Kidney (tissue), 14 donors: ENCODE measurements around the gene KCNA3. TPM values are rescaled to one million over a fixed set of nuclear protein-coding genes. Genes with fewer than 3 reads are reported as not detected.

Experiments used
- DNase-seq, 5 donors: peaks; one replicate each; pipeline ENCODE4 v3.0.0-alpha.2; 2013 to 2020
- FAIRE-seq: peaks from 2 replicates; lab custom pipeline; 2012; peaks lifted over from hg19 to GRCh38; lab: Jason Lieb, UNC
- H3K27ac ChIP-seq, 2 donors: one replicate each; pipeline ENCODE4 v1.7.0; 2013; ENCODE audit warnings: low read depth in 2 of 2, low read length in 2 of 2, inconsistent platforms in 1 of 2
- H3K27me3 ChIP-seq: one replicate; pipeline ENCODE4 v1.7.1; 2013; ENCODE audit warnings: low read length, inconsistent platforms; ENCODE audit not compliant: control insufficient read depth, insufficient read depth
- H3K36me3 ChIP-seq, 3 donors: one replicate each; pipeline versions ENCODE4 v1.7.0 to v1.7.1; 2013; ENCODE audit warnings: low read length in 3 of 3, control low read depth in 1 of 3, inconsistent platforms in 1 of 3; ENCODE audit not compliant: insufficient read depth in 3 of 3, control insufficient read depth in 2 of 3
- H3K4me1 ChIP-seq, 3 donors: one replicate each; pipeline versions ENCODE4 v1.7.0 to v1.7.1; 2013; ENCODE audit warnings: low read length in 3 of 3, inconsistent platforms in 1 of 3, low read depth in 1 of 3; ENCODE audit not compliant: control insufficient read depth in 2 of 3, insufficient read depth in 2 of 3
- H3K4me3 ChIP-seq, 3 donors: one replicate each; pipeline versions ENCODE4 v1.7.0 to v1.8.1; 2013; ENCODE audit warnings: low read length in 3 of 3, control low read depth in 1 of 3, inconsistent platforms in 1 of 3
- H3K9ac ChIP-seq, 3 donors: one replicate each; pipeline versions ENCODE4 v1.7.0 to v1.7.1; 2013; ENCODE audit warnings: low read length in 3 of 3, control low read depth in 1 of 3, inconsistent platforms in 1 of 3
- H3K9me3 ChIP-seq, 3 donors: one replicate each; pipeline versions ENCODE4 v1.7.0 to v1.7.1; 2013; ENCODE audit warnings: low read length in 3 of 3, control low read depth in 1 of 3, inconsistent platforms in 1 of 3; ENCODE audit not compliant: control insufficient read depth in 2 of 3, insufficient read depth in 1 of 3
- CTCF ChIP-seq: IDR thresholded peaks from 3 replicates; pipeline ENCODE4 v1.5.1; 2012; ENCODE audit warnings: mild to moderate bottlenecking, moderate library complexity, borderline replicate concordance; ENCODE audit not compliant: insufficient read depth; ENCODE audit errors: extremely low read depth
- intact Hi-C: fragments of 100-400 bp; cut with DNase I; formaldehyde crosslinking; loops from one replicate; pipeline ENCODE4 v1.11.1; 2022
- polyA plus RNA-seq: library from polyadenylated mRNA; stranded (reverse); fragments of 350-450 nt; fragmentation: Illumina TruSeq; extraction: RNeasy Lipid Tissue Mini Kit (QIAGEN cat#74804); gene quantifications from one replicate; pipeline ENCODE4 v1.2.3, GENCODE V29; 2014; ENCODE audit warnings: low read depth, low replicate concordance; ENCODE audit not compliant: insufficient read depth
- total RNA-seq: library from RNA; stranded (reverse); fragmentation: NEBNext Ultra II Directional; extraction: Animal tissue kit (Norgen Biotek cat#: 25700); gene quantifications from one replicate; pipeline ENCODE4 v1.2.1, GENCODE V29; 2021
- donor health status: control.
- donor health status: control.
- donor health status: control.
- donor health status: control.
- donor health status: control.
- donor health status: DM: yes; HTN: yes; CAD: no.
- donor health status: Normal renal cell carcinoma (clear cell type).

Gene KCNA3
- total and polyA plus RNA-seq, 2 donors from 2014 or later: 6.7 TPM; not detected in 1

- DNase-seq (no peak), FAIRE-seq (no peak)
- Histone ChIP-seq H3K27ac (no peak overlapping the region), H3K36me3 (no peaks in the 10 kb centered on the region), H3K4me1 (peaks cover 0 to 2% (median 0%) of the 10 kb centered on the region in 3 donors), H3K4me3 (no peak overlapping the region), H3K9me3 (no peaks in the 10 kb centered on the region), H3K9ac (no peak overlapping the region), H3K27me3 (no peaks in the 10 kb centered on the region)
- intact Hi-C loops: no loop called here
- TF ChIP-seq CTCF: no peak
Observed at GRCh38 chr1:110634086-110634454, 40.7 kb downstream of the KCNA3 start.

GRCh38 chr1:110633646-110634030 lies 41.1 kb downstream of the KCNA3 start:
- no peak for DNase-seq
- H3K36me3 ChIP-seq: no peaks in the 10 kb centered on the region
- no peak for FAIRE-seq
- intact Hi-C loops: no loop called here
- no peaks in the 10 kb centered on the region for H3K27me3 ChIP-seq
- no peaks in the 10 kb centered on the region for H3K9me3 ChIP-seq
- no peak overlapping the region for H3K4me3 ChIP-seq
- H3K4me1 ChIP-seq: peaks cover 0 to 2% (median 0%) of the 10 kb centered on the region in 3 donors
- H3K27ac ChIP-seq: no peak overlapping the region
- H3K9ac ChIP-seq: no peak overlapping the region
- no peak for TF ChIP-seq CTCF

GRCh38 chr1:110631836-110632620 lies 42.7 kb downstream of the KCNA3 start:
- DNase-seq (no peak), FAIRE-seq (no peak)
- intact Hi-C loops: no loop called here
- Histone ChIP-seq H3K9ac (no peak overlapping the region), H3K4me1 (peaks cover 0 to 2% (median 0%) of the 10 kb centered on the region in 3 donors), H3K9me3 (no peaks in the 10 kb centered on the region), H3K27ac (no peak overlapping the region), H3K36me3 (no peaks in the 10 kb centered on the region), H3K27me3 (no peaks in the 10 kb centered on the region), H3K4me3 (no peak overlapping the region)
- no peak for TF ChIP-seq CTCF
